Measurements from ENCODE around the gene CRABP1.

The CRABP1 gene

GRCh38 chr15:78335985-78336384 is 4.2 kb upstream of the CRABP1 start:
- peaks cover 42% of the 10 kb centered on the region for H3K27me3 ChIP-seq (replicated peaks)
- no peak for DNase-seq
- no peak overlapping the region for H3K4me3 ChIP-seq (ENCODE audit: low read depth, low read length)
- TF ChIP-seq, protein P1, sequence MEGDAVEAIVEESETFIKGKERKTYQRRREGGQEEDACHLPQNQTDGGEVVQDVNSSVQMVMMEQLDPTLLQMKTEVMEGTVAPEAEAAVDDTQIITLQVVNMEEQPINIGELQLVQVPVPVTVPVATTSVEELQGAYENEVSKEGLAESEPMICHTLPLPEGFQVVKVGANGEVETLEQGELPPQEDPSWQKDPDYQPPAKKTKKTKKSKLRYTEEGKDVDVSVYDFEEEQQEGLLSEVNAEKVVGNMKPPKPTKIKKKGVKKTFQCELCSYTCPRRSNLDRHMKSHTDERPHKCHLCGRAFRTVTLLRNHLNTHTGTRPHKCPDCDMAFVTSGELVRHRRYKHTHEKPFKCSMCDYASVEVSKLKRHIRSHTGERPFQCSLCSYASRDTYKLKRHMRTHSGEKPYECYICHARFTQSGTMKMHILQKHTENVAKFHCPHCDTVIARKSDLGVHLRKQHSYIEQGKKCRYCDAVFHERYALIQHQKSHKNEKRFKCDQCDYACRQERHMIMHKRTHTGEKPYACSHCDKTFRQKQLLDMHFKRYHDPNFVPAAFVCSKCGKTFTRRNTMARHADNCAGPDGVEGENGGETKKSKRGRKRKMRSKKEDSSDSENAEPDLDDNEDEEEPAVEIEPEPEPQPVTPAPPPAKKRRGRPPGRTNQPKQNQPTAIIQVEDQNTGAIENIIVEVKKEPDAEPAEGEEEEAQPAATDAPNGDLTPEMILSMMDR (IDR thresholded peaks at IDR 0.05; ENCODE audit: low read depth, low read length, missing control alignments): no peak
- in situ Hi-C loops (cut with HindIII; ENCODE audit: low pct_ligation_motif_present, low sequenced_read_pairs): no loop called here
- H3K27ac ChIP-seq: no peak overlapping the region
- H3K36me3 ChIP-seq (replicated peaks): no peaks in the 10 kb centered on the region

DNA sequence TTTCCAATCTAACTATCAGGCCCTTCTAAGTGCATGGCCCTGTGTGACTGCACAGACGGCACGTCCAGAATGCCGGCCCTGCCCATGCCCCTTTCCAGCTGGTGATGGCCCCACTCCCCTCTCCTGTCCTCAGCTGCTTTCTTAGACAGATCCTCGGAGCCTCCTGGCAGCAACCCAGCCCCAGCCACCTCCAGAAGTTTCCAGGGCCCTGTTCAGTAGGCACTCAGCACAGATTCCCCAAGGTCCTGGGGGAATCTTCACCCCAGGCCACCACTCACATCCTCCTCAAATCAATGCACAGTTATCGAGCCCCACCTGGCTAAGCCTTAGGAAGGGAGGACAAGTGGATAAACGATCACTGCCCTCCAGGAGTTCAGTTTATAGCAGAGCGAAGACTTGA is 1.4 kb upstream of the CRABP1 start:
- no peak for DNase-seq
- in situ Hi-C loops (cut with HindIII; ENCODE audit: low pct_ligation_motif_present, low sequenced_read_pairs): no loop called here
- Histone ChIP-seq H3K27me3 (replicated peaks) (peaks cover 70% of the 10 kb centered on the region), H3K4me3 (ENCODE audit: low read depth, low read length) (no peak overlapping the region), H3K27ac (no peak overlapping the region), H3K36me3 (replicated peaks) (no peaks in the 10 kb centered on the region)
- TF ChIP-seq, protein P1 (IDR thresholded peaks at IDR 0.05; ENCODE audit: low read depth, low read length, missing control alignments): no peak

GRCh38 chr15:78339559-78339958 is 594 bp upstream of the CRABP1 start:
- no peak overlapping the region for H3K27ac ChIP-seq
- H3K36me3 ChIP-seq (replicated peaks): no peaks in the 10 kb centered on the region
- in situ Hi-C loops (cut with HindIII; ENCODE audit: low pct_ligation_motif_present, low sequenced_read_pairs): no loop called here
- H3K4me3 ChIP-seq (ENCODE audit: low read depth, low read length): no peak overlapping the region
- TF ChIP-seq, protein P1 (IDR thresholded peaks at IDR 0.05; ENCODE audit: low read depth, low read length, missing control alignments): no peak
- no peak for DNase-seq
- H3K27me3 ChIP-seq (replicated peaks): peaks cover 74% of the 10 kb centered on the region

GRCh38 chr15:78341057-78341987 is 1.2 kb downstream of the CRABP1 start:
- no peak for DNase-seq
- peaks cover 84% of the 10 kb centered on the region for H3K27me3 ChIP-seq (replicated peaks)

GRCh38 chr15:78342021-78342420 is 1.9 kb downstream of the CRABP1 start:
- Histone ChIP-seq H3K4me3 (ENCODE audit: low read depth, low read length) (no peak overlapping the region), H3K27me3 (replicated peaks) (peaks cover 84% of the 10 kb centered on the region), H3K27ac (no peak overlapping the region), H3K36me3 (replicated peaks) (no peaks in the 10 kb centered on the region)
- in situ Hi-C loops (cut with HindIII; ENCODE audit: low pct_ligation_motif_present, low sequenced_read_pairs): no loop called here
- DNase-seq: no peak
- TF ChIP-seq, protein P1 (IDR thresholded peaks at IDR 0.05; ENCODE audit: low read depth, low read length, missing control alignments): no peak

More at GRCh38 chr15:78341057-78341987, 1.2 kb downstream of the CRABP1 start:
- TF ChIP-seq, protein P1 (IDR thresholded peaks at IDR 0.05; ENCODE audit: low read depth, low read length, missing control alignments): no peak
- no peak overlapping the region for H3K4me3 ChIP-seq (ENCODE audit: low read depth, low read length)
- H3K36me3 ChIP-seq (replicated peaks): no peaks in the 10 kb centered on the region
- H3K27ac ChIP-seq: no peak overlapping the region
- in situ Hi-C loops (cut with HindIII; ENCODE audit: low pct_ligation_motif_present, low sequenced_read_pairs): no loop called here
